ENCODE results near the gene XPA. TPM values are rescaled to one million over a fixed set of nuclear protein-coding genes. Genes with fewer than 3 reads are reported as not detected.
"Not testable (repeated sequence)": the region's sequence is repeated elsewhere in the genome, so short reads cannot be mapped to it uniquely, and the experiment has no call there.

The XPA gene
- total RNA-seq, 1 experiment from 2014 or later: 1.5 TPM

- DNase-seq: peak; percentile 65
- Histone ChIP-seq H3K36me3 (replicated peaks; ENCODE audit: control insufficient read depth, insufficient read depth, low read length) (no peaks in the 10 kb centered on the region), H3K27me3 (ENCODE audit: control insufficient read depth, insufficient read depth, low read length) (no peaks in the 10 kb centered on the region), H3K4me3 (ENCODE audit: insufficient read depth, low read depth, low read length) (no peak overlapping the region)
Measured at GRCh38 chr9:97711223-97711626, 14.1 kb upstream of the XPA start.

GRCh38 chr9:97710356-97711222, 13.4 kb upstream of the XPA start:
- H3K27me3 ChIP-seq (ENCODE audit: control insufficient read depth, insufficient read depth, low read length): no peaks in the 10 kb centered on the region
- no peaks in the 10 kb centered on the region for H3K36me3 ChIP-seq (replicated peaks; ENCODE audit: control insufficient read depth, insufficient read depth, low read length)
- H3K4me3 ChIP-seq (ENCODE audit: insufficient read depth, low read depth, low read length): no peak overlapping the region
- peak; percentile 82 for DNase-seq

- no peak overlapping the region for H3K4me3 ChIP-seq (ENCODE audit: insufficient read depth, low read depth, low read length)
- no peak for DNase-seq
- no peaks in the 10 kb centered on the region for H3K27me3 ChIP-seq (ENCODE audit: control insufficient read depth, insufficient read depth, low read length)
- no peaks in the 10 kb centered on the region for H3K36me3 ChIP-seq (replicated peaks; ENCODE audit: control insufficient read depth, insufficient read depth, low read length)
Measured at GRCh38 chr9:97706246-97706645, 9.1 kb upstream of the XPA start.

GRCh38 chr9:97705354-97705950, 8.3 kb upstream of the XPA start:
- H3K27me3 ChIP-seq (ENCODE audit: control insufficient read depth, insufficient read depth, low read length): no peaks in the 10 kb centered on the region
- no peak for DNase-seq

GRCh38 chr9:97704851-97705250, 7.7 kb upstream of the XPA start:
- no peak overlapping the region for H3K4me3 ChIP-seq (ENCODE audit: insufficient read depth, low read depth, low read length)

More at GRCh38 chr9:97705354-97705950, 8.3 kb upstream of the XPA start:
- no peaks in the 10 kb centered on the region for H3K36me3 ChIP-seq (replicated peaks; ENCODE audit: control insufficient read depth, insufficient read depth, low read length)
- H3K4me3 ChIP-seq (ENCODE audit: insufficient read depth, low read depth, low read length): no peak overlapping the region

GRCh38 chr9:97704345-97704677, 7.2 kb upstream of the XPA start:
- DNase-seq: no peak
- H3K4me3 ChIP-seq (ENCODE audit: insufficient read depth, low read depth, low read length): no peak overlapping the region
- no peaks in the 10 kb centered on the region for H3K27me3 ChIP-seq (ENCODE audit: control insufficient read depth, insufficient read depth, low read length)
- H3K36me3 ChIP-seq (replicated peaks; ENCODE audit: control insufficient read depth, insufficient read depth, low read length): no peaks in the 10 kb centered on the region

More at GRCh38 chr9:97704851-97705250, 7.7 kb upstream of the XPA start:
- H3K27me3 ChIP-seq (ENCODE audit: control insufficient read depth, insufficient read depth, low read length): no peaks in the 10 kb centered on the region
- H3K36me3 ChIP-seq (replicated peaks; ENCODE audit: control insufficient read depth, insufficient read depth, low read length): no peaks in the 10 kb centered on the region
- DNase-seq: no peak

GRCh38 chr9:97703437-97704344, 6.6 kb upstream of the XPA start:
- Histone ChIP-seq H3K4me3 (ENCODE audit: insufficient read depth, low read depth, low read length) (no peak overlapping the region), H3K36me3 (replicated peaks; ENCODE audit: control insufficient read depth, insufficient read depth, low read length) (no peaks in the 10 kb centered on the region), H3K27me3 (ENCODE audit: control insufficient read depth, insufficient read depth, low read length) (no peaks in the 10 kb centered on the region)
- no peak for DNase-seq

- not testable (repeated sequence) for DNase-seq; H3K36me3 ChIP-seq (replicated peaks; ENCODE audit: control insufficient read depth, insufficient read depth, low read length)
Measured at GRCh38 chr9:97699824-97700223, 2.7 kb upstream of the XPA start.

GRCh38 chr9:97699281-97699680, 2.1 kb upstream of the XPA start:
- H3K36me3 ChIP-seq (replicated peaks; ENCODE audit: control insufficient read depth, insufficient read depth, low read length); H3K4me3 ChIP-seq (ENCODE audit: insufficient read depth, low read depth, low read length); H3K27me3 ChIP-seq (ENCODE audit: control insufficient read depth, insufficient read depth, low read length); DNase-seq: not testable (repeated sequence)

More at GRCh38 chr9:97699824-97700223, 2.7 kb upstream of the XPA start:
- not testable (repeated sequence) for H3K27me3 ChIP-seq (ENCODE audit: control insufficient read depth, insufficient read depth, low read length); H3K4me3 ChIP-seq (ENCODE audit: insufficient read depth, low read depth, low read length)

GRCh38 chr9:97698865-97699264, 1.7 kb upstream of the XPA start:
- H3K27me3 ChIP-seq (ENCODE audit: control insufficient read depth, insufficient read depth, low read length): no peaks in the 10 kb centered on the region; the same call in 1 of the 2 replicates

GRCh38 chr9:97697837-97698236, 697 bp upstream of the XPA start:
- Histone ChIP-seq H3K4me3 (ENCODE audit: insufficient read depth, low read depth, low read length) (no peak overlapping the region), H3K36me3 (replicated peaks; ENCODE audit: control insufficient read depth, insufficient read depth, low read length) (no peaks in the 10 kb centered on the region)
- no peak for DNase-seq

More at GRCh38 chr9:97698865-97699264, 1.7 kb upstream of the XPA start:
- no peak for DNase-seq
- Histone ChIP-seq H3K36me3 (replicated peaks; ENCODE audit: control insufficient read depth, insufficient read depth, low read length) (no peaks in the 10 kb centered on the region), H3K4me3 (ENCODE audit: insufficient read depth, low read depth, low read length) (no peak overlapping the region)

GRCh38 chr9:97695995-97696802, 941 bp downstream of the XPA start:
- DNase-seq: no peak
- Histone ChIP-seq H3K27me3 (ENCODE audit: control insufficient read depth, insufficient read depth, low read length) (no peaks in the 10 kb centered on the region; the same call in 1 of the 2 replicates), H3K36me3 (replicated peaks; ENCODE audit: control insufficient read depth, insufficient read depth, low read length) (no peaks in the 10 kb centered on the region), H3K4me3 (ENCODE audit: insufficient read depth, low read depth, low read length) (peak overlapping the region; percentile 91)

More at GRCh38 chr9:97697837-97698236, 697 bp upstream of the XPA start:
- H3K27me3 ChIP-seq (ENCODE audit: control insufficient read depth, insufficient read depth, low read length): no peaks in the 10 kb centered on the region; the same call in 1 of the 2 replicates

- H3K4me3 ChIP-seq (ENCODE audit: insufficient read depth, low read depth, low read length): no peak overlapping the region
- no peaks in the 10 kb centered on the region for H3K36me3 ChIP-seq (replicated peaks; ENCODE audit: control insufficient read depth, insufficient read depth, low read length)
- DNase-seq: no peak
- H3K27me3 ChIP-seq (ENCODE audit: control insufficient read depth, insufficient read depth, low read length): no peaks in the 10 kb centered on the region; the same call in 1 of the 2 replicates
Measured at GRCh38 chr9:97695390-97695789, 1.8 kb downstream of the XPA start.

- Histone ChIP-seq H3K36me3 (replicated peaks; ENCODE audit: control insufficient read depth, insufficient read depth, low read length) (no peaks in the 10 kb centered on the region), H3K4me3 (ENCODE audit: insufficient read depth, low read depth, low read length) (no peak overlapping the region), H3K27me3 (ENCODE audit: control insufficient read depth, insufficient read depth, low read length) (no peaks in the 10 kb centered on the region; the same call in 1 of the 2 replicates)
- no peak for DNase-seq
Measured at GRCh38 chr9:97694769-97695168, 2.4 kb downstream of the XPA start.
